Stomach (tissue), 9 donors: ENCODE measurements around the gene LCLAT1. TPM values are rescaled to one million over a fixed set of nuclear protein-coding genes. Genes with fewer than 3 reads are reported as not detected.

ENCODE experiments used
- DNase-seq, 2 donors: peaks; one replicate each; pipeline versions ENCODE4 v3.0.0 to v3.0.0-alpha.2; 2013 to 2019
- H3K27ac ChIP-seq, 5 donors: fragments of 200-600 bp in 4 of 5; sonication (generic) in 4 of 5; one replicate each; pipeline ENCODE4 v1.5.1; 2013 to 2019; ENCODE audit warnings: mild to moderate bottlenecking in 1 of 5, moderate library complexity in 1 of 5
- H3K27me3 ChIP-seq, 3 donors: fragments of 200-600 bp; sonication (generic); one replicate each; pipeline ENCODE4 v1.5.1; 2017 to 2019; ENCODE audit warnings: mixed run types in 1 of 3
- H3K36me3 ChIP-seq, 4 donors: fragments of 200-600 bp; sonication (generic); 1 replicate in 3 of 4; 2 replicates in 1 of 4; pipeline ENCODE4 v1.5.1; 2016 to 2019
- H3K4me1 ChIP-seq, 4 donors: fragments of 200-600 bp; sonication (generic); one replicate each; pipeline ENCODE4 v1.5.1; 2016 to 2019
- H3K4me3 ChIP-seq, 4 donors: fragments of 200-600 bp; sonication (generic) in 3 of 4; one replicate each; pipeline ENCODE4 v1.5.1; 2016 to 2019; ENCODE audit warnings: mild to moderate bottlenecking in 1 of 4
- H3K9me3 ChIP-seq, 4 donors: fragments of 200-600 bp; sonication (generic); one replicate each; pipeline ENCODE4 v1.5.1; 2016 to 2019
- EP300 ChIP-seq: sonication (generic); formaldehyde crosslinking; IDR thresholded peaks from one replicate; pipeline ENCODE4 v1.6.1; 2017; ENCODE audit warnings: antibody characterized with exemption
- POLR2A ChIP-seq, 4 donors: fragments of 450-650 bp; IDR thresholded peaks; one replicate each; pipeline ENCODE4 v1.6.1; 2016; ENCODE audit warnings: antibody characterized with exemption in 4 of 4, control low read depth in 2 of 4, mild to moderate bottlenecking in 1 of 4, moderate library complexity in 1 of 4
- POLR2AphosphoS5 ChIP-seq, 3 donors: sonication (generic); formaldehyde crosslinking; IDR thresholded peaks; one replicate each; pipeline ENCODE4 v1.6.1; 2016; ENCODE audit warnings: antibody characterized with exemption in 3 of 3
- WGBS, 5 donors: extraction: QIAGEN DNeasy Blood & Tissue Kit in 3 of 5; methylation state at CpG; one replicate each; pipeline versions ENCODE4 v1.1.5 to v1.1.7; 2013 to 2018; 5-methylcytosine and 5-hydroxymethylcytosine counted together
- intact Hi-C: fragments of 100-400 bp; cut with DNase I; formaldehyde crosslinking; loops from one replicate; pipeline ENCODE4 v1.15.1; 2023; ENCODE audit warnings: low total_unique reads
- polyA plus RNA-seq, 3 donors: library from polyadenylated mRNA; stranded (reverse); fragments of 200-250 nt; gene quantifications; one replicate each; pipeline ENCODE4 v1.2.3, GENCODE V29; 2013
- total RNA-seq, 5 donors: library from RNA; depleted of rRNA; stranded (reverse); fragments of >200 nt; gene quantifications; one replicate each; pipeline versions ENCODE4 v1.1.0 to v1.2.3, GENCODE V29; 2014 to 2016
- TF ChIP-seq, protein P1 (sequence below), 7 experiments: fragments of 450-650 bp in 4 of 7; fragments of 200-600 bp in 3 of 7; sonication (generic) in 3 of 7; IDR thresholded peaks; one replicate each; pipeline ENCODE4 v1.5.1; 2016 to 2019; ENCODE audit warnings: antibody characterized with exemption in 7 of 7, control low read depth in 2 of 7, mild to moderate bottlenecking in 1 of 7
- donor health status: healthy with polysubstance abuse.
- donor health status: Bipolar disorder and iron deficiency.
- donor health status: healthy.

The LCLAT1 gene
- total and polyA plus RNA-seq, 8 donors: 0.76 to 51.3 (median 12.5) TPM

DNA sequence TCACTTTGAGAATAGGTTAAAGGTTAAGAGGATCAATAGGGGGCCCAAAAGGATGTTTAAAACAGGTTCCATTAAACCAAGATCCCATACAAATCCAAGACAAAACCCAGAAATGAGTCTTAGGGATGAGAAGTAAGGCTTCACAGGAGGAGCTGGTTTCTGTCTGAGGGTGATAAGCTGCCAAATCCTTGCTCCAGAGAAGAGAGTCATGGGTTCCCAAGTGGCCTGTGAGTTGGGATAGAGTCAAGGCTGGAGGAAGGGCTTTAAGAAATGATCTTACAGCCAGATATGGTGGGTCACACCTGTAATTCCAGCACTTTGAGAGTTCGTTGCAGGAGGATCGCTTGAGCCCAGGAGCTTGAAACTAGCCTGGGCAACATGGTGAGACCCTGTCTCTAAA is 40.2 kb upstream of the LCLAT1 start:
- WGBS, 5 donors: 94 to 100% (median 96%) methylated on average over 2 of the region's 2 CpGs
- no peak for DNase-seq
- peaks cover 4 to 52% (median 21%) of the 10 kb centered on the region in 4 donors for H3K4me1 ChIP-seq
- no peaks in the 10 kb centered on the region for H3K9me3 ChIP-seq
- H3K4me3 ChIP-seq: no peak overlapping the region
- intact Hi-C loops: no loop called here
- peak overlapping the region in 2 of 5 donors; percentile 73 to 76 for H3K27ac ChIP-seq
- H3K27me3 ChIP-seq: no peaks in the 10 kb centered on the region
- no peaks in the 10 kb centered on the region for H3K36me3 ChIP-seq
- TF ChIP-seq, protein P1, sequence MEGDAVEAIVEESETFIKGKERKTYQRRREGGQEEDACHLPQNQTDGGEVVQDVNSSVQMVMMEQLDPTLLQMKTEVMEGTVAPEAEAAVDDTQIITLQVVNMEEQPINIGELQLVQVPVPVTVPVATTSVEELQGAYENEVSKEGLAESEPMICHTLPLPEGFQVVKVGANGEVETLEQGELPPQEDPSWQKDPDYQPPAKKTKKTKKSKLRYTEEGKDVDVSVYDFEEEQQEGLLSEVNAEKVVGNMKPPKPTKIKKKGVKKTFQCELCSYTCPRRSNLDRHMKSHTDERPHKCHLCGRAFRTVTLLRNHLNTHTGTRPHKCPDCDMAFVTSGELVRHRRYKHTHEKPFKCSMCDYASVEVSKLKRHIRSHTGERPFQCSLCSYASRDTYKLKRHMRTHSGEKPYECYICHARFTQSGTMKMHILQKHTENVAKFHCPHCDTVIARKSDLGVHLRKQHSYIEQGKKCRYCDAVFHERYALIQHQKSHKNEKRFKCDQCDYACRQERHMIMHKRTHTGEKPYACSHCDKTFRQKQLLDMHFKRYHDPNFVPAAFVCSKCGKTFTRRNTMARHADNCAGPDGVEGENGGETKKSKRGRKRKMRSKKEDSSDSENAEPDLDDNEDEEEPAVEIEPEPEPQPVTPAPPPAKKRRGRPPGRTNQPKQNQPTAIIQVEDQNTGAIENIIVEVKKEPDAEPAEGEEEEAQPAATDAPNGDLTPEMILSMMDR (IDR thresholded peaks at IDR 0.05): no peak
- TF ChIP-seq POLR2AphosphoS5 (IDR thresholded peaks at IDR 0.05): no peak
- TF ChIP-seq EP300: no peak
- TF ChIP-seq POLR2A (IDR thresholded peaks at IDR 0.05): no peak

DNA sequence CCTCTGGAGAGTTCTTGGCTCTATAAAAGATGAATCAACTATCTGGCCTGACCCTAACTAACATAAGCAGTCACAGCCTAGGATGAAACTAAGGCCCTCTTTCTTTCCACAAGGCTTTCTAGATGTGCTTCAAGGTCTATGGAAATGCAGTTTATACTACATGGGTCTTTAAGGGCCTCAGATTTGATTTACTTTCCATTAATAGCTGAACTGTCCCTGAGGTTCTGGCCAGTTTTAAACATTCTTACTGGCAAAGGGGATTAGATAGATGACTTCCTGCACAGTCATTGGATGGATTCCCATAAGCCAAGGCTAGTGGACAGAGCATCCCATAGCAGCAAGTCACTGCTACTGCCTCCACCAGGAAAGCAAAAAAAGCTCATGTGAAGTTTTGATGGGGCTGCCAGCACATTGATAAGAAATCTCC is 38.1 kb upstream of the LCLAT1 start:
- no peaks in the 10 kb centered on the region for H3K36me3 ChIP-seq
- H3K27ac ChIP-seq: peak overlapping the region in 4 of 5 donors; percentile 69 to 78 (median 74)
- no peak overlapping the region for H3K4me3 ChIP-seq
- TF ChIP-seq POLR2AphosphoS5 (IDR thresholded peaks at IDR 0.05): peak; percentile 13 to 82 (median 32)
- TF ChIP-seq EP300: no peak
- no peak for TF ChIP-seq POLR2A (IDR thresholded peaks at IDR 0.05)
- TF ChIP-seq, protein P1 (IDR thresholded peaks at IDR 0.05): no peak
- DNase-seq: peak in 1 of 2 donors; percentile 64
- intact Hi-C loops: no loop called here
- H3K4me1 ChIP-seq: peaks cover 4 to 71% (median 23%) of the 10 kb centered on the region in 4 donors
- H3K9me3 ChIP-seq: no peaks in the 10 kb centered on the region
- no peaks in the 10 kb centered on the region for H3K27me3 ChIP-seq

- H3K36me3 ChIP-seq: no peaks in the 10 kb centered on the region
- DNase-seq: no peak
- TF ChIP-seq, protein P1 (IDR thresholded peaks at IDR 0.05): no peak
- TF ChIP-seq POLR2A (IDR thresholded peaks at IDR 0.05) (no peak), EP300 (no peak), POLR2AphosphoS5 (IDR thresholded peaks at IDR 0.05) (no peak)
- peaks cover 4 to 60% (median 18%) of the 10 kb centered on the region in 4 donors for H3K4me1 ChIP-seq
- no peaks in the 10 kb centered on the region for H3K9me3 ChIP-seq
- H3K4me3 ChIP-seq: no peak overlapping the region
- H3K27me3 ChIP-seq: no peaks in the 10 kb centered on the region
- intact Hi-C loops: no loop called here
- 44 to 51% (median 49%) methylated on average over 2 of the region's 2 CpGs for WGBS, 5 donors
- H3K27ac ChIP-seq: peak overlapping the region in 3 of 5 donors; percentile 68 to 76 (median 73)
Observed at GRCh38 chr2:30410217-30410616, 36.8 kb upstream of the LCLAT1 start.

GRCh38 chr2:30412047-30412683 is 34.9 kb upstream of the LCLAT1 start:
- no peak overlapping the region for H3K4me3 ChIP-seq
- no peaks in the 10 kb centered on the region for H3K27me3 ChIP-seq
- peaks cover 4 to 54% (median 15%) of the 10 kb centered on the region in 4 donors for H3K4me1 ChIP-seq
- TF ChIP-seq, protein P1 (IDR thresholded peaks at IDR 0.05): no peak
- TF ChIP-seq POLR2A (IDR thresholded peaks at IDR 0.05) (no peak), POLR2AphosphoS5 (IDR thresholded peaks at IDR 0.05) (peak in 1 of 3 donors; percentile 19), EP300 (no peak)
- 28 to 53% (median 48%) methylated on average over 8 of the region's 8 CpGs for WGBS, 5 donors
- DNase-seq: peak in 1 of 2 donors; percentile 86
- H3K36me3 ChIP-seq: no peaks in the 10 kb centered on the region
- intact Hi-C loops: no loop called here
- no peaks in the 10 kb centered on the region for H3K9me3 ChIP-seq
- peak overlapping the region; percentile 23 to 76 (median 68) for H3K27ac ChIP-seq
